MCF 10A (cell line): ENCODE results near the gene HSPBAP1. TPM values are rescaled to one million over a fixed set of nuclear protein-coding genes. Genes with fewer than 3 reads are reported as not detected.

Experiments
- BruUV-seq: library from RNA; stranded (reverse); fragments of 400-500 nt; replicated peaks from 2 replicates; lab custom pipeline; 2021; lab: Mats Ljungman, UMichigan
- CTCF ChIA-PET: fragments of 300-600 bp; sonication (Branson Sonifier 250); formaldehyde crosslinking; extraction: SDS; loops from one replicate; lab custom pipeline; 2021; ENCODE audit warnings: antibody characterized with exemption, inconsistent platforms; lab: Yijun Ruan, JAX
- POLR2A ChIA-PET: fragments of 300-600, 350-650 bp; sonication (Branson Sonifier 250); formaldehyde crosslinking; extraction: SDS; loops from one replicate; lab custom pipeline; 2020; ENCODE audit warnings: antibody characterized with exemption, inconsistent platforms; lab: Yijun Ruan, JAX
- DNase-seq: peaks from one replicate; pipeline ENCODE4 v3.0.0-alpha.2; 2018; ENCODE audit not compliant: unreplicated experiment
- H3K27ac Mint-ChIP-seq: one replicate; pipeline ENCODE4 v1.8.0; 2022; ENCODE audit warnings: mild to moderate bottlenecking, low read depth, mixed read lengths; ENCODE audit not compliant: unreplicated experiment
- H3K27me3 Mint-ChIP-seq: one replicate; pipeline ENCODE4 v1.8.0; 2022; ENCODE audit warnings: mixed read lengths; ENCODE audit not compliant: insufficient read depth, unreplicated experiment
- H3K36me3 Mint-ChIP-seq: one replicate; pipeline ENCODE4 v1.8.0; 2022; ENCODE audit warnings: mild to moderate bottlenecking, moderate library complexity, mixed read lengths; ENCODE audit not compliant: insufficient read depth, unreplicated experiment
- H3K4me1 Mint-ChIP-seq: one replicate; pipeline ENCODE4 v1.8.0; 2022; ENCODE audit warnings: mixed read lengths; ENCODE audit not compliant: insufficient read depth, unreplicated experiment
- H3K4me3 Mint-ChIP-seq: one replicate; pipeline ENCODE4 v1.8.0; 2022; ENCODE audit warnings: mild to moderate bottlenecking, moderate library complexity, mixed read lengths; ENCODE audit not compliant: unreplicated experiment
- H3K9me3 Mint-ChIP-seq: one replicate; pipeline ENCODE4 v1.8.0; 2022; ENCODE audit warnings: mixed read lengths; ENCODE audit not compliant: unreplicated experiment
- intact Hi-C: fragments of 100-400 bp; cut with micrococcal nuclease; formaldehyde crosslinking; loops from 2 replicates; pipeline ENCODE4 v1.14.1; 2022
- total RNA-seq: library from RNA; stranded (reverse); gene quantifications from 2 replicates; pipeline ENCODE4 v1.2.3, GENCODE V29; 2022
- TF ChIP-seq, protein P1 (sequence below): fragments of 200-600 bp; IDR thresholded peaks from one replicate; pipeline ENCODE4 v1.8.0; 2022; ENCODE audit warnings: antibody characterized with exemption, mild to moderate bottlenecking; ENCODE audit not compliant: unreplicated experiment

HSPBAP1 gene
- total RNA-seq, 1 experiment from 2014 or later: 11.3 TPM

DNA sequence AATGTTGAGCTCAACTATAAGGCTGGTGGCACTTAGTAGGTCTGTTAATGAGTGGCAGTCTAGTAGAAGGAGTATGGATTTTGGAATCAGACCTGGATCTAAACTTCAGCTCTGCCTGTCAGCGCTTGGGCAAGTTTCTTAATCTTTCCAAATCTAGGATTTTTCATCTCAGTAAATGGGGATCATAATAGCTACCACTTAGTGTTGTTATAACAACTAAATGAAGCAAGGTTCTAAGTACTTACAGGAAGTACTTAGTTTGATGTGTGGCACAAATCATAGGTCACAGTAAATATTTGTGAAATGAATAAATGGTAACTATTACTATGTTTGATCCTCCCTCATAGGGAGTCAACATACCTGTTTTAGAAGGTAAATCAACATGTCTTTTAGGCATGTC, 32.6 kb upstream of the HSPBAP1 start:
- intact Hi-C loops: no loop called here
- Mint-ChIP-seq H3K4me1 (peaks cover 5% of the 10 kb centered on the region), H3K4me3 (no peak overlapping the region), H3K36me3 (peaks cover 9% of the 10 kb centered on the region), H3K9me3 (no peaks in the 10 kb centered on the region), H3K27ac (no peak overlapping the region), H3K27me3 (no peaks in the 10 kb centered on the region)
- BruUV-seq: no TSS peak
- ChIA-PET POLR2A (interaction anchor here (0.6 kb wide), 1 partner anchor 229 kb away, joined by 3 read pairs; no protein-coding TSS in a partner anchor), CTCF (no interaction called here)
- no peak for DNase-seq
- TF ChIP-seq, protein P1, sequence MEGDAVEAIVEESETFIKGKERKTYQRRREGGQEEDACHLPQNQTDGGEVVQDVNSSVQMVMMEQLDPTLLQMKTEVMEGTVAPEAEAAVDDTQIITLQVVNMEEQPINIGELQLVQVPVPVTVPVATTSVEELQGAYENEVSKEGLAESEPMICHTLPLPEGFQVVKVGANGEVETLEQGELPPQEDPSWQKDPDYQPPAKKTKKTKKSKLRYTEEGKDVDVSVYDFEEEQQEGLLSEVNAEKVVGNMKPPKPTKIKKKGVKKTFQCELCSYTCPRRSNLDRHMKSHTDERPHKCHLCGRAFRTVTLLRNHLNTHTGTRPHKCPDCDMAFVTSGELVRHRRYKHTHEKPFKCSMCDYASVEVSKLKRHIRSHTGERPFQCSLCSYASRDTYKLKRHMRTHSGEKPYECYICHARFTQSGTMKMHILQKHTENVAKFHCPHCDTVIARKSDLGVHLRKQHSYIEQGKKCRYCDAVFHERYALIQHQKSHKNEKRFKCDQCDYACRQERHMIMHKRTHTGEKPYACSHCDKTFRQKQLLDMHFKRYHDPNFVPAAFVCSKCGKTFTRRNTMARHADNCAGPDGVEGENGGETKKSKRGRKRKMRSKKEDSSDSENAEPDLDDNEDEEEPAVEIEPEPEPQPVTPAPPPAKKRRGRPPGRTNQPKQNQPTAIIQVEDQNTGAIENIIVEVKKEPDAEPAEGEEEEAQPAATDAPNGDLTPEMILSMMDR: no peak

DNA sequence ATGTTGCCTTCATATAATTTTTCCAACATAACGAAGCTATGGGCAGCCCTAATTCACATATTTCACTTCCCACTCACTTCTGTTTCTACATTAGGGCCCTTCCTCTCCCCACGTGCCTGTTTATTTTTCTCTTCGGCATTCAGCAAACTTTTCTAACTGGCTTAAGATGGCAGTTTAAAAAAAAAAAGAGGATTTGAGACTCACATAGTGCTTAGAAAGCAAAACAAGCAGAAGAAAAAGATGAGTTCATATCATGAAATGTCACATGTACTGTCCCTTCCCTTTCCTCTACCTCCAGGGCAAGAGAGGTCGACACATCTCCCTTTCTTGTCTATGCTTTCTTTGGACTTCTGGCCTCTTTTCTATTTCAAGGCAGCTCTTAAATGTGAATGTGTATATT, 31.8 kb upstream of the HSPBAP1 start:
- peaks cover 5% of the 10 kb centered on the region for H3K4me1 Mint-ChIP-seq
- no peaks in the 10 kb centered on the region for H3K9me3 Mint-ChIP-seq
- intact Hi-C loops: no loop called here
- no peak for DNase-seq
- TF ChIP-seq, protein P1: no peak
- H3K36me3 Mint-ChIP-seq: peaks cover 9% of the 10 kb centered on the region
- no TSS peak for BruUV-seq
- no peaks in the 10 kb centered on the region for H3K27me3 Mint-ChIP-seq
- POLR2A ChIA-PET: interaction anchor here (0.6 kb wide), 2 partner anchors 12 to 229 kb away, joined by 3 read pairs; no protein-coding TSS in a partner anchor
- CTCF ChIA-PET: interaction anchor here (1.0 kb wide), 1 partner anchor 70 kb away, joined by 4 read pairs; no protein-coding TSS in a partner anchor
- no peak overlapping the region for H3K27ac Mint-ChIP-seq
- no peak overlapping the region for H3K4me3 Mint-ChIP-seq

DNA sequence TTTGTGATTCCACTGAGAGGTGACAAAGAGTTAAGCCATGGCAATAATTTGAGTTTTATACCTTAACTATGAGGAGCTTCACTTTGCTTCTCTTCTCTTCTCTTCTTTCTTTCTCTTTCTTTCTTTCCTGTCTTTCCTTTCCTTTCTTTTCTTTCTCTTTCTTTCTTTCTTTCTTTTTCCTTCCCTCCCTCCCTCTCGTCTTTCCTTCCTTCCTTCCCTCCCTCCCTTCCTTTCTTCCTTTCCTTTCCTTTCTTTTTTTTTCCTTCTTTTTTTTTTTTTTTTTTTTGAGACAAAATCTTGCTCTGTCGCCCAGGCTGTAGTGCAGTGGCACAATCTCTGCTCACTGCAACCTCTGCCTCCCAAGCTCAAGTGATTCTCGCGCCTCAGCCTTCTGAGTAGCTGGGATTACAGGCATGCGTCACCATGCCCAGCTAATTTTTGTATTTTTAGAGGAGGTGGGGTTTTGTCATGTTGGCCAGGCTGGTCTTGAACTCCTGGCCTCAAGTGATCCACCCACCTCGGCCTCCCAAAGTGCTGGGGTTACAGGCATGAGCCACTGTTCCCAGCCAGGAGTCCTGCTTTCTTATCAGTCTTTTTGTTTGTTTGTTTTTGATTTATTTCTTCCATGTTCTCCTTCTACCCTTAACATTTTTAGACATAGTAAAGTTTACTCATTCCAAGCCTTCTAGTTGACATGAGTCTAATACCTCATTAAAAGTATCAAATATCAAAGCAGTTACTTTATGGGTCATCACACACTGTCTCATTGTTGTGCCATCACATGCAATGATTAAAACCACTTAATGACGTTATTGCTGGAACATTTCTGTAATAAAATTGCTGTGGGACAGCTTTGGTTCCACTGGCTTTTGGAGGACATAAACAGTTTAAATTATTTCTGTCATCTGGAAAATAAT, 31.1 kb upstream of the HSPBAP1 start:
- Mint-ChIP-seq H3K36me3 (peaks cover 9% of the 10 kb centered on the region), H3K9me3 (no peaks in the 10 kb centered on the region), H3K4me1 (peaks cover 5% of the 10 kb centered on the region), H3K27me3 (no peaks in the 10 kb centered on the region), H3K27ac (no peak overlapping the region), H3K4me3 (no peak overlapping the region)
- CTCF ChIA-PET: interaction anchor here (0.6 to 1.0 kb wide), 2 partner anchors 70 to 393 kb away, joined by 4 read pairs; no protein-coding TSS in a partner anchor
- POLR2A ChIA-PET: interaction anchor here (0.6 kb wide), 1 partner anchor 11 kb away, joined by 3 read pairs; no protein-coding TSS in a partner anchor
- BruUV-seq: no TSS peak
- intact Hi-C loops: no loop called here
- no peak for DNase-seq
- TF ChIP-seq, protein P1: no peak

DNA sequence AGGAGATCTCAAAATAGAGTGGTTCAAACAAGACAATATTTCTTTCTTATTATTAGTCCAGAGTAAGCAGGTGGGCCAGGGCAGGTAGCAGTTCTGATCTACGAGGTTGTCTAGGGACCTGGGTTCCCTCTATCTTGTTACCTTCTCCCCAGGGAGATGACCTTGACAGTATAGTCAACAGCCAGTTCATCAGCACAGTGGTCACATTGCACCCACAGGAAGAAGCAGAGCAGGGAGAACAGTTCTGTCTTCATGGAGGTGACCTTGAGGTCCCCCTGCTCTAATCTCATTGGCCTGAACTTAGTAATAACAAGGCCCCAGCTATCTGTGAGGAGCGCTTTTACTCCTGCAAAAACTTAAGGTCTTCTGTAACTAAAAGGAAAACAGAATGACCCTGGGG, 23.0 kb upstream of the HSPBAP1 start:
- TF ChIP-seq, protein P1: no peak
- intact Hi-C loops: no loop called here
- H3K9me3 Mint-ChIP-seq: no peaks in the 10 kb centered on the region
- H3K4me3 Mint-ChIP-seq: no peak overlapping the region
- BruUV-seq: no TSS peak
- H3K36me3 Mint-ChIP-seq: peaks cover 7% of the 10 kb centered on the region
- no peaks in the 10 kb centered on the region for H3K4me1 Mint-ChIP-seq
- ChIA-PET POLR2A (no interaction called here), CTCF (no interaction called here)
- no peak overlapping the region for H3K27ac Mint-ChIP-seq
- DNase-seq: no peak
- H3K27me3 Mint-ChIP-seq: no peaks in the 10 kb centered on the region
